Gastrocnemius medialis (tissue), 4 donors: Measurements from ENCODE around the gene TMF1. TPM values are rescaled to one million over a fixed set of nuclear protein-coding genes. Genes with fewer than 3 reads are reported as not detected.

ENCODE experiments used
- ATAC-seq, 2 donors: fragments of 150-250 bp; one replicate each; pipeline ENCODE4 v1.9.1; 2016
- DNase-seq, 2 donors: peaks; one replicate each; pipeline ENCODE4 v3.0.0-alpha.2; 2019
- H3K27ac ChIP-seq, 4 donors: fragments of 200-600 bp; sonication (generic); 1 replicate in 1 of 4; 2 replicates in 3 of 4; pipeline ENCODE4 v1.5.1; 2016 to 2018; ENCODE audit warnings: mild to moderate bottlenecking in 2 of 4, moderate library complexity in 1 of 4
- H3K27me3 ChIP-seq, 3 donors: fragments of 200-600 bp; sonication (generic) in 2 of 3; 1 replicate in 1 of 3; 2 replicates in 2 of 3; pipeline versions ENCODE4 v1.5.1 to v1.6.0; 2016 to 2019; ENCODE audit warnings: mild to moderate bottlenecking in 1 of 3, moderate library complexity in 1 of 3
- H3K36me3 ChIP-seq, 2 donors: fragments of 200-600 bp; sonication (generic) in 1 of 2; one replicate each; pipeline ENCODE4 v1.5.1; 2017 to 2018
- H3K4me1 ChIP-seq, 2 donors: fragments of 200-600 bp; sonication (generic) in 1 of 2; one replicate each; pipeline ENCODE4 v1.5.1; 2016 to 2017; ENCODE audit warnings: mild to moderate bottlenecking in 2 of 2
- H3K4me3 ChIP-seq, 4 donors: fragments of 200-600 bp; sonication (generic) in 3 of 4; 1 replicate in 1 of 4; 2 replicates in 3 of 4; pipeline ENCODE4 v1.5.1; 2016 to 2019; ENCODE audit warnings: mild to moderate bottlenecking in 2 of 4
- H3K9me3 ChIP-seq, 3 donors: fragments of 200-600 bp; sonication (generic) in 2 of 3; 1 replicate in 1 of 3; 2 replicates in 2 of 3; pipeline ENCODE4 v1.5.1; 2016 to 2019
- POLR2A ChIP-seq, 2 donors: fragments of 450-650 bp; IDR thresholded peaks; one replicate each; pipeline ENCODE4 v1.6.1; 2017; ENCODE audit warnings: antibody characterized with exemption in 2 of 2, mild to moderate bottlenecking in 2 of 2, moderate library complexity in 2 of 2
- in situ Hi-C, 4 donors: fragments of 200-750 bp; cut with MboI; loops; one replicate each; pipeline versions ENCODE4 v1.15.0 to v1.8.0; 2017; ENCODE audit warnings: low sequenced_read_pairs in 4 of 4
- intact Hi-C: fragments of 100-400 bp; cut with DNase I; formaldehyde crosslinking; loops from one replicate; pipeline ENCODE4 v1.15.1; 2023; ENCODE audit warnings: low total_unique reads
- total RNA-seq, 4 donors: library from RNA; depleted of rRNA; stranded (reverse); fragments of >200 nt; gene quantifications; one replicate each; pipeline versions ENCODE4 v1.1.0 to v1.2.3, GENCODE V29; 2016
- TF ChIP-seq, protein P1 (sequence below), 5 experiments: fragments of 450-650 bp in 3 of 5; fragments of 200-600 bp in 2 of 5; sonication (generic) in 2 of 5; IDR thresholded peaks in 4 of 5; conservative IDR thresholded peaks in 1 of 5; 1 replicate in 4 of 5; 2 replicates in 1 of 5; pipeline ENCODE4 v1.5.1; 2016 to 2019; ENCODE audit warnings: antibody characterized with exemption in 5 of 5, mild to moderate bottlenecking in 3 of 5, moderate library complexity in 3 of 5

TMF1 gene
- total RNA-seq, 4 donors from 2014 or later: 27.0 to 49.6 (median 33.5) TPM

GRCh38 chr3:69012800-69013252, 39.3 kb downstream of the TMF1 start:
- intact Hi-C loops: loop anchor here (1.0 to 5.0 kb wide), 4 partner anchors 39 to 294 kb away; partner anchors contain the start of gene TMF1
- Histone ChIP-seq H3K4me1 (peaks cover 40% of the 10 kb centered on the region in 2 donors), H3K27ac (peak overlapping the region; percentile 90 to 100 (median 98)), H3K9me3 (no peaks in the 10 kb centered on the region), H3K36me3 (peaks cover 0 to 18% of the 10 kb centered on the region in 2 donors), H3K27me3 (no peaks in the 10 kb centered on the region), H3K4me3 (peak overlapping the region; percentile 73 to 88 (median 80))
- peak; percentile 69 to 71 for ATAC-seq
- peak; percentile 30 to 67 for DNase-seq
- in situ Hi-C loops: loop anchor here in 3 of 4 donors (10.0 to 25.0 kb wide), 2 partner anchors 292 to 299 kb away; no protein-coding TSS in a partner anchor
- TF ChIP-seq, protein P1, sequence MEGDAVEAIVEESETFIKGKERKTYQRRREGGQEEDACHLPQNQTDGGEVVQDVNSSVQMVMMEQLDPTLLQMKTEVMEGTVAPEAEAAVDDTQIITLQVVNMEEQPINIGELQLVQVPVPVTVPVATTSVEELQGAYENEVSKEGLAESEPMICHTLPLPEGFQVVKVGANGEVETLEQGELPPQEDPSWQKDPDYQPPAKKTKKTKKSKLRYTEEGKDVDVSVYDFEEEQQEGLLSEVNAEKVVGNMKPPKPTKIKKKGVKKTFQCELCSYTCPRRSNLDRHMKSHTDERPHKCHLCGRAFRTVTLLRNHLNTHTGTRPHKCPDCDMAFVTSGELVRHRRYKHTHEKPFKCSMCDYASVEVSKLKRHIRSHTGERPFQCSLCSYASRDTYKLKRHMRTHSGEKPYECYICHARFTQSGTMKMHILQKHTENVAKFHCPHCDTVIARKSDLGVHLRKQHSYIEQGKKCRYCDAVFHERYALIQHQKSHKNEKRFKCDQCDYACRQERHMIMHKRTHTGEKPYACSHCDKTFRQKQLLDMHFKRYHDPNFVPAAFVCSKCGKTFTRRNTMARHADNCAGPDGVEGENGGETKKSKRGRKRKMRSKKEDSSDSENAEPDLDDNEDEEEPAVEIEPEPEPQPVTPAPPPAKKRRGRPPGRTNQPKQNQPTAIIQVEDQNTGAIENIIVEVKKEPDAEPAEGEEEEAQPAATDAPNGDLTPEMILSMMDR (IDR thresholded peaks at IDR 0.05 in 4 of 5, conservative IDR thresholded peaks at IDR 0.05 in 1 of 5): peak in 1 of 5 experiments; percentile 31
- peak in 1 of 2 donors; percentile 67 for TF ChIP-seq POLR2A (IDR thresholded peaks at IDR 0.05)

- in situ Hi-C loops (loop anchor here in 3 of 4 donors (10.0 to 25.0 kb wide), 2 partner anchors 293 to 300 kb away; no protein-coding TSS in a partner anchor), intact Hi-C loops (loop anchor here (2.0 to 5.0 kb wide), 2 partner anchors 130 to 295 kb away; no protein-coding TSS in a partner anchor)
- peak overlapping the region; percentile 73 to 88 (median 80) for H3K4me3 ChIP-seq
- ATAC-seq (peak; percentile 3 to 16), DNase-seq (peak in 1 of 2 donors; percentile 58)
- no peaks in the 10 kb centered on the region for H3K9me3 ChIP-seq
- H3K36me3 ChIP-seq: peaks cover 0 to 24% of the 10 kb centered on the region in 2 donors
- TF ChIP-seq, protein P1 (IDR thresholded peaks at IDR 0.05 in 4 of 5, conservative IDR thresholded peaks at IDR 0.05 in 1 of 5): no peak
- no peak for TF ChIP-seq POLR2A (IDR thresholded peaks at IDR 0.05)
- H3K27ac ChIP-seq: peak overlapping the region; percentile 90 to 100 (median 98)
- H3K4me1 ChIP-seq: peaks cover 40% of the 10 kb centered on the region in 2 donors
- H3K27me3 ChIP-seq: no peaks in the 10 kb centered on the region
Observed at GRCh38 chr3:69012100-69012799, 39.9 kb downstream of the TMF1 start.

DNA sequence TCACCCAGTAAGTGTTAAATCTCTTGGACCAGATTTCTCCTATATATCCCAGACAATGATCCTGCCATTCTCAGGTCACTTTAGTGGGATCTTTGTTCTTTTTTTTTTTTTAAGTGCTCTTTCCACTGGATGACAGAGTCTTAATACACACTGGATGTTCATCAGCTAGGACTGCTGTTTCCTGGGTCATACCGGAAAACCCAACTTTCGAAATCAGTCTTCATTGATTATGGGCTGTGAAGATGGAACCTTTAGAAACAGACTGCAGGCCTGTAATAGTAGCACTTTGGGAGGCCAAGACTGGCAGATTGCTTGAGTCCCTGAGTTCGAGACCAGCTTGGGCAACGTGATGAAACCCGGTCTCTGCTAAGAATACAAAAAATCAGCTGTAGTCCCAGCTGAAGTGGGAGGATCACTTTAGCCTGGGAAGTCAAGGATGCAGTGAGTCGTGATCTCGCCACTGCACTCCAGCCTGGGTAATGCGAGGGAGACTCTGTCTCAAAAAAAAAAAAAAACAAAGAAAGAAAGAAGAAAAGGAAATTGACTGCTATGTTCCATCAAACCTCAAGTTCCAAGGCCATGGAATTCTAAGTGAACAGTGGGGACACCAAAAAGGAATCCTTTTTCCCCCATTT, 40.9 kb downstream of the TMF1 start:
- Histone ChIP-seq H3K9me3 (no peaks in the 10 kb centered on the region), H3K27ac (peak overlapping the region; percentile 90 to 100 (median 98)), H3K4me3 (no peak overlapping the region), H3K36me3 (peaks cover 0 to 34% of the 10 kb centered on the region in 2 donors), H3K27me3 (no peaks in the 10 kb centered on the region), H3K4me1 (peaks cover 40% of the 10 kb centered on the region in 2 donors)
- in situ Hi-C loops (loop anchor here in 3 of 4 donors (10.0 to 25.0 kb wide), 2 partner anchors 294 to 301 kb away; no protein-coding TSS in a partner anchor), intact Hi-C loops (loop anchor here (5.0 kb wide), 1 partner anchor 131 kb away; no protein-coding TSS in a partner anchor)
- ATAC-seq (no peak), DNase-seq (no peak)
- no peak for TF ChIP-seq POLR2A (IDR thresholded peaks at IDR 0.05)
- TF ChIP-seq, protein P1 (IDR thresholded peaks at IDR 0.05 in 4 of 5, conservative IDR thresholded peaks at IDR 0.05 in 1 of 5): no peak

- H3K36me3 ChIP-seq: peaks cover 0 to 44% of the 10 kb centered on the region in 2 donors
- H3K9me3 ChIP-seq: no peaks in the 10 kb centered on the region
- H3K27ac ChIP-seq: peak overlapping the region; percentile 3 to 32 (median 18)
- H3K4me1 ChIP-seq: peaks cover 32 to 37% of the 10 kb centered on the region in 2 donors
- DNase-seq (no peak), ATAC-seq (no peak)
- H3K4me3 ChIP-seq: no peak overlapping the region
- intact Hi-C loops: loop anchor here (5.0 kb wide), 1 partner anchor 133 kb away; no protein-coding TSS in a partner anchor
- TF ChIP-seq POLR2A (IDR thresholded peaks at IDR 0.05): no peak
- TF ChIP-seq, protein P1 (IDR thresholded peaks at IDR 0.05 in 4 of 5, conservative IDR thresholded peaks at IDR 0.05 in 1 of 5): no peak
- in situ Hi-C loops: loop anchor here in 3 of 4 donors (10.0 to 25.0 kb wide), 2 partner anchors 295 to 303 kb away; no protein-coding TSS in a partner anchor
- no peaks in the 10 kb centered on the region for H3K27me3 ChIP-seq
Observed at GRCh38 chr3:69009559-69010410, 42.3 kb downstream of the TMF1 start.
